ENCODE results near the gene OIT3. TPM values are rescaled to one million over a fixed set of nuclear protein-coding genes. Genes with fewer than 3 reads are reported as not detected.

OIT3 gene
- total and polyA plus RNA-seq, 2 of the 8 experiments (the other 6 are each of a cell fraction or from before 2014, with no cell fraction given), result not detected

DNA sequence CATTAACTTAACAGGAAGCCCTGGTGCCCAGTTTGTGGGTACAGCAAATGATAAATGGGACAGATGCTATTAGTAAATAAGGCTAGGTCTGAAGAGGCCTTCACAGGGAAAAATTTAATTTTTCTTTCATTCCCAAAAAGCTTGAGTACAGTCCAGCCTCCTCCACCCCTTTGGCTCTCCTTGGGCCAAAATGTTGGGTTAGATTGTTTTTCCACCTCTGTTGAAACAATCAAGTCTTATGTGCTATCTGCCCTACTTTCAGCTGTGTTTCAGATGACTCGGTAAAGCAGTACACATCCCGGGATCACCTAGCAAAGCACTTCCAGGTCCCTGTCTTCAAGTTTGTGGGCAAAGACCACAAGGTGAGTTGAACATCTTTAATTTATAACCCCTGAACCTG, 36.7 kb downstream of the OIT3 start (continued):
- TF ChIP-seq SRF (IDR thresholded peaks at IDR 0.05; ENCODE audit: low read depth, low read length), result no peak
- TF ChIP-seq BACH1 (IDR thresholded peaks at IDR 0.05; ENCODE audit: low read length), result no peak
- TF ChIP-seq EGR1 (IDR thresholded peaks at IDR 0.05; ENCODE audit: borderline replicate concordance, low read depth, low read length), result no peak
- no peak for TF ChIP-seq SIN3A (conservative IDR thresholded peaks at IDR 0.05 in 1 of 2, IDR thresholded peaks at IDR 0.05 in 1 of 2; ENCODE audit: low read depth in 1 of 2, low read length in 2 of 2)
- TF ChIP-seq ZNF274 (IDR thresholded peaks at IDR 0.05; ENCODE audit: borderline replicate concordance, extremely low read depth, low read length), result no peak
- no peak for TF ChIP-seq CBX8 (IDR thresholded peaks at IDR 0.05; ENCODE audit: borderline replicate concordance, low read depth, low read length)

All from H1 (cell line).